Pancreas (tissue), 10 donors: ENCODE measurements around the gene FIP1L1. TPM values are rescaled to one million over a fixed set of nuclear protein-coding genes. Genes with fewer than 3 reads are reported as not detected.

ENCODE experiments used
- ATAC-seq, 4 donors: fragments of 200-7000 bp; cut with Tn5 transposase; one replicate each; pipeline versions ENCODE4 v1.8.0 to v1.9.1; 2020; ENCODE audit warnings: mild to moderate bottlenecking in 4 of 4, moderate library complexity in 4 of 4
- DNase-seq, 6 donors: peaks; one replicate each; pipeline ENCODE4 v3.0.0-alpha.2; 2020
- FAIRE-seq: peaks from 2 replicates; lab custom pipeline; 2012; peaks lifted over from hg19 to GRCh38; lab: Jason Lieb, UNC
- H3K27ac ChIP-seq, 4 donors: fragments of 200-600 bp; sonication (generic); 1 replicate in 3 of 4; 2 replicates in 1 of 4; pipeline versions ENCODE4 v1.5.0 to v1.8.0; 2020
- H3K27me3 ChIP-seq, 4 donors: fragments of 200-600 bp; one replicate each; pipeline ENCODE4 v1.8.0; 2021
- H3K36me3 ChIP-seq, 3 donors: fragments of 200-600 bp; sonication (generic) in 1 of 3; one replicate each; pipeline versions ENCODE4 v1.5.0 to v1.8.0; 2020 to 2021
- H3K4me1 ChIP-seq, 3 donors: fragments of 200-600 bp; one replicate each; pipeline ENCODE4 v1.8.0; 2021
- H3K4me3 ChIP-seq, 4 donors: fragments of 200-600 bp; sonication (generic) in 2 of 4; one replicate each; pipeline versions ENCODE4 v1.5.0 to v1.8.0; 2020 to 2021
- H3K9me3 ChIP-seq, 4 donors: fragments of 200-600 bp; one replicate each; pipeline ENCODE4 v1.8.0; 2021
- CTCF ChIP-seq, 4 donors: fragments of 200-600 bp; sonication (generic) in 3 of 4; IDR thresholded peaks; one replicate each; pipeline versions ENCODE4 v1.5.0 to v1.8.0; 2021; ENCODE audit warnings: antibody characterized with exemption in 4 of 4
- WGBS, 2 donors: extraction: QIAGEN DNeasy Blood & Tissue Kit; methylation state at CpG; one replicate each; pipeline ENCODE4 v1.1.7; 2013; 5-methylcytosine and 5-hydroxymethylcytosine counted together
- intact Hi-C, 3 donors: fragments of 100-400 bp; cut with DNase I; formaldehyde crosslinking; loops; one replicate each; pipeline versions ENCODE4 v1.11.1 to v1.14.2; 2022
- polyA plus RNA-seq, 2 donors: library from polyadenylated mRNA; stranded (reverse); fragments of 200-250 nt; gene quantifications; one replicate each; pipeline ENCODE4 v1.2.3, GENCODE V29; 2013
- total RNA-seq, 6 donors: library from RNA; stranded (reverse); fragmentation: NEBNext Ultra II Directional in 4 of 6; extraction: Animal tissue kit (Norgen Biotek cat#: 25700) in 4 of 6; gene quantifications; one replicate each; pipeline versions ENCODE4 v1.2.1 to v1.2.4, GENCODE V29; 2021 to 2023
- donor health status: healthy with polysubstance abuse.
- donor health status: DM: no; HTN: no; CAD: no; lungs with moderate emphysema.
- donor health status: DM: no; HTN: no; CAD: no.
- donor health status: control.
- donor health status: control.
- donor health status: Bipolar disorder and iron deficiency.
- donor health status: DM: yes; HTN: yes; CAD: no.
- donor health status: DM: no; HTN: no; CAD: no.
- donor health status: DM: no; HTN: no; CAD: no.
- donor health status: DM: yes; HTN: yes; CAD: no.

The FIP1L1 gene
- total and polyA plus RNA-seq, 8 donors, result 10.0 to 27.8 (median 18.0) TPM

GRCh38 chr4:53484911-53485657 is 107.6 kb downstream of the FIP1L1 start:
- no peak overlapping the region for H3K27ac ChIP-seq
- peak in 1 of 4 donors; percentile 27 for ATAC-seq
- no peaks in the 10 kb centered on the region for H3K27me3 ChIP-seq
- intact Hi-C loops, result no loop called here
- H3K4me1 ChIP-seq, result no peaks in the 10 kb centered on the region
- no peak for DNase-seq
- no peak overlapping the region for H3K4me3 ChIP-seq
- no peaks in the 10 kb centered on the region for H3K9me3 ChIP-seq
- 83 to 84% methylated on average over 5 of the region's 5 CpGs for WGBS, 2 donors
- peaks cover 0 to 10% (median 0%) of the 10 kb centered on the region in 3 donors for H3K36me3 ChIP-seq
- no peak for FAIRE-seq
- TF ChIP-seq CTCF (IDR thresholded peaks at IDR 0.05), result no peak

GRCh38 chr4:53485658-53486040 is 108.2 kb downstream of the FIP1L1 start:
- no peak overlapping the region for H3K27ac ChIP-seq
- no peaks in the 10 kb centered on the region for H3K9me3 ChIP-seq
- H3K4me1 ChIP-seq, result peaks cover 0 to 2% (median under 1%) of the 10 kb centered on the region in 3 donors
- no peaks in the 10 kb centered on the region for H3K27me3 ChIP-seq
- intact Hi-C loops, result no loop called here
- H3K4me3 ChIP-seq, result no peak overlapping the region
- no peak for DNase-seq
- no peak for FAIRE-seq
- H3K36me3 ChIP-seq, result peaks cover 0 to 6% (median 0%) of the 10 kb centered on the region in 3 donors
- no peak for ATAC-seq
- TF ChIP-seq CTCF (IDR thresholded peaks at IDR 0.05), result no peak
- 42 to 50% methylated on average over 1 of the region's 1 CpG for WGBS, 2 donors

GRCh38 chr4:53487766-53488165 is 110.3 kb downstream of the FIP1L1 start:
- no peak for FAIRE-seq
- no peak for TF ChIP-seq CTCF (IDR thresholded peaks at IDR 0.05)
- intact Hi-C loops, result no loop called here

GRCh38 chr4:53489279-53489889 is 111.9 kb downstream of the FIP1L1 start:
- Histone ChIP-seq H3K27me3 (no peaks in the 10 kb centered on the region), H3K4me3 (no peak overlapping the region), H3K27ac (no peak overlapping the region), H3K4me1 (peaks cover 0 to 11% (median 6%) of the 10 kb centered on the region in 3 donors), H3K36me3 (peaks cover 0 to 4% (median 2%) of the 10 kb centered on the region in 3 donors), H3K9me3 (no peaks in the 10 kb centered on the region)
- no peak for TF ChIP-seq CTCF (IDR thresholded peaks at IDR 0.05)
- ATAC-seq (no peak), DNase-seq (no peak), FAIRE-seq (no peak)
- intact Hi-C loops, result no loop called here

More at GRCh38 chr4:53487766-53488165, 110.3 kb downstream of the FIP1L1 start:
- ATAC-seq (no peak), DNase-seq (no peak)
- Histone ChIP-seq H3K36me3 (no peaks in the 10 kb centered on the region), H3K4me1 (peaks cover 0 to 11% (median 6%) of the 10 kb centered on the region in 3 donors), H3K27me3 (no peaks in the 10 kb centered on the region), H3K4me3 (no peak overlapping the region), H3K9me3 (no peaks in the 10 kb centered on the region), H3K27ac (no peak overlapping the region)
